A172 (cell line): ENCODE results near the gene LMBR1L. TPM values are rescaled to one million over a fixed set of nuclear protein-coding genes. Genes with fewer than 3 reads are reported as not detected.
"Not testable (repeated sequence)": the region's sequence is repeated elsewhere in the genome, so short reads cannot be mapped to it uniquely, and the experiment has no call there.

ENCODE experiments used
- DNase-seq: peaks from one replicate; pipeline ENCODE4 v3.0.0-alpha.2; 2015; ENCODE audit warnings: low spot score
- total RNA-seq: library from RNA; depleted of rRNA; stranded (reverse); fragments of >200 nt; shearing (Covaris generic); gene quantifications from 2 replicates; pipeline ENCODE4 v1.2.3, GENCODE V29; 2014

Gene LMBR1L
- total RNA-seq, 1 experiment from 2014 or later: 21.4 TPM

GRCh38 chr12:49088150-49088931 lies 22.3 kb downstream of the LMBR1L start:
- DNase-seq: peak; percentile 91

DNA sequence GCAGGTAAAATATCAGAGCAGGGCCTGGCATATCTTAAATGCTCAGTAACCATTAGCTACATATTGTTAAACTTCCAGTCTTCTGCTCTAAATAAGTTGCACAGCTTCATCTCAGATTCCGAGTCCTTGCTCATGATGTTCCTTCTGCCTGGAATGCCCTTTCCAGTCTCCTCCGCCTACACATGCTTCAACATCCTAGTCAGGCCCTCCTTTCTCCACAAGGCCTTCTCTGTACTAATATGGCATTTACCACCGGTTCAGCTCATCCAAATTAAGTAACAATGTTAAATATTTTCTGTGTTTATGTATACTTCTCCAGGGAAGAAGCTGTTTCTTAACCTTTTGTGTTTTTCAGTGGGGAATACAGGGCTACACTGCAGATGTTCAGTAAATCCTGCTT lies 24.5 kb downstream of the LMBR1L start:
- DNase-seq: no peak

GRCh38 chr12:49084438-49084837 lies 26.2 kb downstream of the LMBR1L start:
- DNase-seq: no peak

GRCh38 chr12:49079793-49080192 lies 30.9 kb downstream of the LMBR1L start:
- no peak for DNase-seq

GRCh38 chr12:49070971-49071370 lies 39.7 kb downstream of the LMBR1L start:
- no peak for DNase-seq

DNA sequence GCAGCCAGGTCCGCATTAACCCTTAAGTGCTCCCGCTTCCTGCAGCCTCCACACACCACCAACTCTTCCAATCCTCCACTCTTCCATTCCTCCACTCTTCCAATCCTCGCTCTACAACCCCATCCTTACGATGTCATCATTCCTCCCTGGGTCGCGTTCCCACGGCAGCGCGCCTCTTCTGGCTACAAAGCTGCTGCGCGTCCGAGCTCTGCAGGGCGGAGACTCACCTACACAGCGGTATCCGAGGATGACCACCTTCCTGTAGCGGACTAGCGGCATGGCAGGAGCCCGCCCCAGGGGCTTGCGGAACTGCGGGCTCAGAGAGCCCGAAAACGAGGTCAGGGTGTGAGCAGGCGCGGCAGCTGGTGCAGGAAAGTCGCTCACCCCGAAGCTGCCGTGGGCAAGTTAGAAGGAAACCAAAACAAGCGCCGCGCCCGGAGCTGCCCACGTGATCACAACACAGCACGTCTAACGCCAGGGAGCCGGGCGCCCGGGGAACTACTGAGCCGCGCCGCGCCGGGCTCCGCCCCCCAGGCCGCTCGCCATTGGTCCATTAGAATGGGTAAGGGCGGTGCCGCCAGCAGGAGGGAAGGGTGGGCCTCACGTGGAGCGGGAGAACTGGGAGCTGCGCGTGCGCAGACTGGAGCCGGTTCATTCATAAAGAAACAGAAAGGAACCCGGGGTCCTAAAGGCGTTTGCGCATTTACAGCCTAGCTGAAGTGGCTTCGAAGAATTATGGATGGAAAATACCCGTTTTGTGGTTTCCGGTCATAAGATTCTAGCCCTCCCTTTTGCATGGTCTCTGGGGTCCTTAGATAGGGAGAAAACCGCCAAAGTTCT lies 40.9 kb downstream of the LMBR1L start, which contains the start of gene RHEBL1:
Gene RHEBL1 (minus strand): TSS at position 473 of the 840 bp plus-strand sequence. CDS start 194 bp downstream, at position 279.
- peak; percentile 93 for DNase-seq

DNA sequence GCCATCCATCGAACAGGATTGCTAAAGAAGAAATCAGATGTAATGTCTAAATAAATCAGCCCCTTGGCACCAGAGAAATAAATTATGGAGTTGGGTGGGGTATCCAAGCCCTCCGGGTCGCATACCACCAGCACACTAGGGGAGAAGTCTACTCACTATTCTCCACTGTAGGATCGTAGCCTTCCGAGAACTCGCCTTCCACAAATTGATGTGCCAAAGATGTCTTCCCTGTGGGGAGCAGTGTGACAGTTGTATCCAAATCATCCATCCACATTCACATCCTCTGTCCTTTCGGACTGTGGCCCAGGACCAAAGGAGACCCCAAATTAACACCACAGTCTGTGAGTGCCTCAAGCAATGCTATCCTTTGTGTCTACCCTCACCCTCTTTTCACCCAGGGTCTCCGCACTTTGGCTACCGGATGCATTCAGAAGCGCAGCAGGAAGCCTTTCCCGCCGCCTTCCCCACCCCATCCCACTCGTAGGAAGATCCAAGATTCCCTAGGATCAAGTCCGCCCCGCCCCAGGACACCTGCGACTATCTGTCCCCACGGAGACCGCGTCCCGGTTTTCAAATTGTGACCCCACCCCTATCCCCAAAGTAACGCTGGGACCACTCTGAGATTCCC lies 41.7 kb downstream of the LMBR1L start:
- DNase-seq: no peak

GRCh38 chr12:49066120-49066519 lies 44.5 kb downstream of the LMBR1L start:
- no peak for DNase-seq

DNA sequence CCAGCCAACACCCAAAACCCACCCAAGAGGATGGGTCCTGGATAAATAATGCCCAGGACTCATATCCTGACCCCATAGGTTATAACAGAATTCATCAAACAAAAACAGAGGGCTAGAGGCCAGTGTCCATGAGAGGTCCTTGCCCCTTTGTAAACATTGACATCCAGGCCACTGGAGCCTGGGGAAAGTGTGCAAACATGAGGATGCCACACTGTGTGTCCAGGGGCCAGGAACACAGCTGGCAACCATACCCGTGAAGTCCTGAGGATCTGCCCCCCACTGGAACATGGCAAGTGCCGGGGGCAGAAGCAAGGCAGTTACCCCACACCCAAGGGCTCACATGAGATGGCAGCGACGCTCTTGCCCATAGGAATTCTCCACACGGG lies 45.9 kb downstream of the LMBR1L start:
- no peak for DNase-seq

DNA sequence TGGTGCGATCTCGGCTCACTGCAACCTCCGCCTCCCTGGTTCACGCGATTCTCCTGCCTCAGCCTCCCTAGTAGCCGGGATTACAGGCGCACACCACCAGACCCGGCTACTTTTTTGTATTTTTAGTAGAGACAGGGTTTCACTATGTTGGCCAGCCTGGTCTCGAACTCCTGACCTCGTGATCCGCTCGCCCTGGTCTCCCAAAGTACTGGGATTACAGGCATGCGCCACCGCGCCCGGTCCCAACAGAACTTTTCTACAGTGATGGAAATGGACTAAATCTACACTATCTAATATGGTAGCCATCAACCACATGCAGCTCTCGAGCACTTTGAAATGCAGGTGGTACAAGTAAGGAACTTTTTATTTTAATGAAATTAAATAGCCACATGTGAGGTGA lies 48.7 kb downstream of the LMBR1L start:
- not testable (repeated sequence) for DNase-seq

- no peak for DNase-seq
Measured at GRCh38 chr12:49061157-49061650, 49.4 kb downstream of the LMBR1L start.

GRCh38 chr12:49060237-49061156 lies 50.1 kb downstream of the LMBR1L start, which contains the start of gene KMT2D:
KMT2D (minus strand) TSS chr12:49060794; CDS start chr12:49055324, 5,470 bp downstream.
- peak; percentile 83 for DNase-seq

DNA sequence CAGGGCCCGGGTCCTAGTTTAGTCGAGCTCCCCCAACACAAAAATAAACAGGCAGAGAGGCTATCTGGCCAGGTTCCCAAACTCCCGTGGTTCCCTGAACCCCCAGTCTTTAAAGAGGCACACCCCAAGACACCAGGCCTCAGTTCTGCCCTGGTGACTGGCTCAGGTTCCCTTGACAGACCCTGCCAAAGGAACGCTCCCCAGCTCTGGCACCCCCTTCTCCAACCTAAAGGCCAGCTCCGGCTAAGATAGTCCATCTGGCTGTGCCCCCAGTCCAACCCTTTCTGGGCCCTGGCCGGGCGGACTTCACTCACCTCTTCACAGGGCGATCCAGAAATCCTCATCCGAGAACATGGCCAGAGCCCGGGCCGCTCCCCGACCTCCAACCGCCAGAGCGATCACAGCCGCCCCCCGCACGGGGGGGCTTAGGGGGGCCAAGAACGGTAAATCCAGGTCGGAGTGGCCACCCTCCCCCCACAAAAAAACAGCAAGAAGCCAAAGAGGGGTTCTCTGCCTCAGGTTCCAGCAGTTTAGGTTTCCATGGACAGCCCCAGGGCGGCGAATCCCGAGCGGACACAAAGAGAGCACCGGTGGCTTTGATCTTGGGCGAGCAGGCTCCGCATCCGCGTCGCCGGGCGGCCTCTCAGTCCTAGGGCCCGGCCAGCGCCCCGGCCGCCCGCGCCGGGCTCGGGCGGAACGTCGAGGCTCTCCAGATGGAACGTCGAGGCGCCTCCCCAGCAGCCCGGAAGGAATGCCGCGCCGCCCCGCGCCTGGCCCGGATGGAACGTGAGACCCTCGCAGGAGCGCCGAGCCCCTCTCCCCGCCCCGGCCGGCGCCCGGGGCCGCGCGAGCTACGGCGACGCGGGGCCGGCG lies 51.1 kb downstream of the LMBR1L start:
- DNase-seq: no peak

- DNase-seq: no peak
Measured at GRCh38 chr12:49059045-49059298, 51.7 kb downstream of the LMBR1L start.

- no peak for DNase-seq
Measured at GRCh38 chr12:49058366-49059044, 52.1 kb downstream of the LMBR1L start.

DNA sequence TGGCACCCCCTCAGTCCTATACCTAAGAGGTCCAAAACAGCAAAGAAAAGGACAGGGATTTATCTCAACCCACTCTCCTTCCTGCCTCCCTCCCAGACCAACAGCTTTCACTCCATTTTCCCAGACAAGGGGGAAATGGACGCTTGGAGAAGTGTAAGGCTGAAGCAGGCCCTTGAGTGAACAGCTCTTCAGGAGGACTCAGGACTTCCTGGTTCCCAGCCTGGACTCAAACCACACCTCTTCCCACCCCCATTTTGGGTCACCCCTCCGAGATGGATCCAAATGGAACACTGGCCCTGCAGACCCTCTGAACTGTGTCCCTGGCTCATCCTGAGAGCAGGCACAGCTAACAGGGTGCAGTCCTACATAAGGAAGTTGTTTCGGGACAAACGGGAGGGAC lies 52.8 kb downstream of the LMBR1L start:
- DNase-seq: no peak

DNA sequence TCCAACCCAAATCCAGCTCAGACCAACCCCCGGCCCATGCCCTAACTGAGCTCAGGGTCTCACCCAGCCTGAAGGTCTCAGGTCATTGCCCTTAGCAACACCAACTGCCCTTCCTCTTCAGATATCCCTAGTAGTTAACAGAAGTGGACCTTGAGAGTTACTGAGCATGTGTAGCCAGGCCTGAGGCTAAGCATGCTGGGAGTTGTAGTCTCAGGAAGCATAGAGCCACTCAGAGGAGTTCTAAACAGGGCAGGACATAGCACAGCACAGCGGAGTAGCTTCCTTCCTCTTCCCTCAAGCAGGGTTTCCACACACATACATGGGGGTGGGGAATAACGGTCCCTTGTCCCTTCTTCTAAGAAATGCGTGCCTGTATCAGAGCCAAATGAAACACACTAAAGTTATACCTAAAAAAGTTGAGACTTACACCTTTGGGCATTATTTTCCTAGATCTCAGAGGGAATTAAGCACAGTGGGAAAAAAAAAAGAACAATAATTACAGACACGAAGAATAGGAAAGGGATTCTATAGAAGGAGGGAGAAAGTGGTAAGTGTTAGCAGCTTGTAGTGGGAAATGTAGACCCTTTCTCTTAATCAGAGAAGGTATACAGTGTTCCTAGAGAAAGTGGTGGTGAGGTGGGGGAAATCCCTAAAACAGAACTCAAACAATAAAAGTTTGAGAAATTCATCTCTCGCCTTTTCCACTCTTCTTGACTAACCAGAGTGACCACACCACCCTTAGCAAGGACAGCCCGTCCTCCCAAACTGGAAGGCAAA lies 54.5 kb downstream of the LMBR1L start:
- peak; percentile 37 for DNase-seq

- no peak for DNase-seq
Measured at GRCh38 chr12:49055092-49055491, 55.6 kb downstream of the LMBR1L start.

- DNase-seq: no peak
Measured at GRCh38 chr12:49054524-49054923, 56.1 kb downstream of the LMBR1L start.
